NB4 (cell line): ENCODE data around the gene NDOR1.

ENCODE experiments used
- DNase-seq: peaks from one replicate; pipeline ENCODE4 v3.0.0; 2010; ENCODE audit warnings: low read depth
- H3K4me3 ChIP-seq: one replicate; pipeline ENCODE4 v1.5.1; 2011; ENCODE audit warnings: mild to moderate bottlenecking, low read depth, low read length, moderate library complexity
- CTCF ChIP-seq: IDR thresholded peaks from one replicate; pipeline ENCODE4 v1.5.1; 2012; ENCODE audit warnings: low read depth, low read length
- MYC ChIP-seq: IDR thresholded peaks from 2 replicates; pipeline ENCODE4 v1.6.1; 2011; ENCODE audit warnings: low read depth, low read length
- POLR2A ChIP-seq: IDR thresholded peaks from 2 replicates; pipeline ENCODE4 v1.6.1; 2011; ENCODE audit warnings: mild to moderate bottlenecking; ENCODE audit not compliant: insufficient read length; ENCODE audit errors: extremely low read depth
- TF ChIP-seq, protein P1 (sequence below): IDR thresholded peaks from 2 replicates; pipeline ENCODE4 v1.6.1; 2011; ENCODE audit warnings: low read depth, low read length

The NDOR1 gene

GRCh38 chr9:137220317-137221094 is 15.0 kb downstream of the NDOR1 start:
- no peak for DNase-seq
- no peak overlapping the region for H3K4me3 ChIP-seq
- TF ChIP-seq MYC (no peak), CTCF (no peak), POLR2A (no peak)
- TF ChIP-seq, protein P1, sequence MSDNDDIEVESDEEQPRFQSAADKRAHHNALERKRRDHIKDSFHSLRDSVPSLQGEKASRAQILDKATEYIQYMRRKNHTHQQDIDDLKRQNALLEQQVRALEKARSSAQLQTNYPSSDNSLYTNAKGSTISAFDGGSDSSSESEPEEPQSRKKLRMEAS = no peak

GRCh38 chr9:137221095-137221505 is 15.6 kb downstream of the NDOR1 start:
- TF ChIP-seq, protein P1 = no peak
- TF ChIP-seq CTCF = no peak
- DNase-seq = no peak
- H3K4me3 ChIP-seq = no peak overlapping the region

DNA sequence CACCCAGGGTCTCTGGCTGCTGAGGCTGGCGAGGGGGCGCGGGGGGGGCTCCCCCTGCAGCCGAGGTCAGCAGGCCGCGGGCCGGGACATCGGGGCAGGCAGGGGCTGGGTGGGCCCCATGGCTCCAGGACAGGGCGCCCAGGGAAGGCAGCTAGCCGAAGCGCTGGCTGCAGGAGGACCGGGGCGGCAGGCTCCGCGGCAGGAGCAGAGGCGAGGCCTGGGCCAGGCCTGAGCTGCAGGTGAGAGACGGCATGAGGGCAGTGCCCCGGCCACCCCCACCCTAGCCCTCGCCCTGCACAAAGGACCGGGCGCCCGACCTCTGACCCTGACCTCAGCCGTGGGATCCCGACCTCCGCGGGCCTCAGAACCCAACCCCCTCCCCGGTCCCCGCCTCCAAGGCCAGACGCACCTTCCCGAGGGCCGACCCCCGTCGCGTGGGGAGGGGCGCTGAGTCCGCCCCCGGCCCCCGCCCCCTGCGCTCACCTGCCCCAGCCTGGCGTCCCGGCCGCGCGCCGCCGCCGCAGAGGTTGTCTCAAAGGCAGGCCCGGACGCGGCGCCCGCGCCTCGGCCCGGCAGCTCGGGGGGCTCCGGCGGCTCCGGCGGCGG is 16.1 kb downstream of the NDOR1 start:
- TF ChIP-seq POLR2A (no peak), CTCF (no peak), MYC (no peak)
- TF ChIP-seq, protein P1 = no peak

DNA sequence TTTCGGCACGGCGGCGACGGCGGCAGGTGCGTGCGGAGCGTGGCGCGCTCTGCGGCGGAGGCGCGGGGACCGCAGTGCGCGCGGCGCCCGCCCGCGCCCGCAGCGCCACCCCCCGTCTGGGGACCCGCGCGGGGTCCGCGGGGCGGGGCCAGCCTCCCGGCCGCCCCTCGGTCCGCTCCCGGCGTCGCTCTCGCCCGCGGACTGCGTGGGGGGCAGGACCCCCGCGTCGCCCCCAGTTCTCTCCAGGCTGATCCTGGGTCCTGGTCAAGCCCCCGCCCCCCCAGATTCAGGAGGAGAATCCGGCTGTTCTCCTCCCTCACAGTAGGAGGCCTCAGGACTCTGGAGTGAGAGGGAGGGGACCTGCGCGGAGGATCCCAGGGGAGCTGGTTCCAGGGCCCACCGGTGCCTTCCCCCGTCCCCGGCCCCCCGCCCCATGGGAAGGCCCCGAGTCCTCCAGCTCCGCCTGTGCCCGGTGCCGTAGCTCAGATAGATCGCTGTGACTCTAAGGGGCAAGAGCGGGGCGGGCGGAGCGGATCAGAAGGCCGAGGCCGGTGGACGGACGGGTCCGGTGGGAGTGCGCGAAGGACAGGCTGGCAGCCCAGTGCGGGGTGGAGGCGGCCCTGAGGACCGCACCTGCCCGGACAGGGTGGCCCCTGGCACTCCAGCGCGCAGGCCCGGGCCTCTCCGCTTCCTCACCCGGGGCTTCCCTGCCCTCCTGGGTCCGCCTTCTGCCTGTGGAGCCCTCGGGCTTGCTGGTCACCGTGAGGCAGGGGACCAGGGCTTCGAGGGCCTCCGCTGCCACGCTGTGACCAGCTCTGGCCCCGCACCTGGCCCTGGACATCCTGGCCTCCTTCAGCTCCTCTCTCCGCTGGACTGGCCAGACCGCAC is 16.9 kb downstream of the NDOR1 start, which contains the start of gene RNF208:
RNF208 (minus strand) TSS at position 51 of the 888 bp plus-strand sequence. CDS start 1,028 bp downstream, outside the sequence.
- TF ChIP-seq, protein P1 = no peak
- TF ChIP-seq MYC = no peak
- no peak for TF ChIP-seq CTCF
- no peak for TF ChIP-seq POLR2A
- peak within 1 kb of the TSS; percentile 47 for H3K4me3 ChIP-seq
- DNase-seq = no peak

More for the DNA sequence above, 16.1 kb downstream of the NDOR1 start:
- DNase-seq = no peak
- H3K4me3 ChIP-seq = no peak overlapping the region

DNA sequence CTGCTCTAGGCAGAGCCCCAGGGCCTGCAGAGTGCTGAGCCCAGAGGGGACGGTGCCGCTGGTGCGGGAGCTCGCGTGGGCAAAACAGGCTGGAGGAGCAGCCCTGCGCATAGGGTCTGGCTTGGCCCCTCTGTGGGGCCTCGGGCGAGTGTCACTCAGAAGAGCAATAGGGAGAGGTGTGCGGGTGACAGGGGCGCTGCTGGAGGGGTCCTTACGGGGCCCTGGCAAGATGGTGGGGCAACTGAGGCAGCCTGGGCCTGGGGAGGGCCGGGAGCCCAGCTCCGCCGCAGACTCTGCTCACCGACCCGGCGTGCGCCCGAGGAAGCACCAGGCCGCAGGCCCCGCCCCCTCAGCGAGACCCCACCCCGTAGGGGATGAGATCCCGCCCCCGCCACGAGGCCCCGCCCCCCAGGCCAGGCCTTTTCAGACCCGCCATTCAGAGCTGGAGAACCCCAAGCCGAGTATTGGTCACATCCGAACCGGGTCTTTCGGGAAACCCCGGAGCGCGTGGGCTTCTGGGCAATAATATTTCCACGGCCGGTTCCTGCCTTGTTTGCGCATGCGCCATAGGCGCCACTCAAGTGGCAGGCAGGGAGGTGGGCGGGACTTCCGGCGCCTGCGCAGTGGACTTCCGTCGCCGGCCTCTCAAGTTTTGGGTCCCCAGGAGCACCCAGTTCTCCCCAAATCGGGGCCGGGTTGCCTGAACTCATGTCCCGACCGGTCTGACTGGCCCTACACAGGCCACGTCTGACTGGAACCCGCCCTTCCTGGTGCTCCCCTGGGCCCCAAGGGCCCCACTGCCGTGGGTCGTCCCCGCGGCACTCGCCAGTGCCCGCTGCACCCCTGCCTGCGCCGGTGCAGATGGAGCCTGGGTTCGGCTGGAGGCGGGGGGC is 17.8 kb downstream of the NDOR1 start:
- peak overlapping the region; percentile 68 for H3K4me3 ChIP-seq
- TF ChIP-seq MYC (peak; percentile 80), CTCF (no peak), POLR2A (peak; percentile 71)
- TF ChIP-seq, protein P1 = peak; percentile 76
- DNase-seq = peak; percentile 96
